ENCODE measurements around the gene TAF1.
A peak's percentile ranks its signal among the peaks of the same experiment; 100 is the strongest.
"Not testable (repeated sequence)": the region's sequence is repeated elsewhere in the genome, so short reads cannot be mapped to it uniquely, and the experiment has no call there.

The TAF1 gene

DNA sequence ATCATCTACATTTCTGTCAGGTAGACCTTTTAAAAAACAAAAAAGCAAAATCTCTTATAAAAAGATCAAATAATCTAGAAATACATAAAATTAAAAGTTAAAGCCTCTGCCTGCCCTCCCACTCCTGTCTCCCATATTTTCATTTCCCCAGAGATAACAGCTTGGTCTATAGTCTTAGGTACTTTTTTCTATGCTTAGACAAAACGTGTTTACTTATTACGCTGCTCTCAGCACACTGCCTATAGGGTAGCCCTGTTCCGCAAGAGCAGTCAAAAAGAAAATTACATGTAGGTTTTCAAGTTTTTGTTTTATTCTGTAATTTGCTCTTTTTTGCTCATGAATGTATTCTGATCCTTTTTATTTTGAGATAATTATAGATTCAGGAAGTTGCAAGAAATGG is 73.3 kb downstream of the TAF1 start:
- peak; percentile 6 for DNase-seq (ENCODE audit: low read depth)
- TF ChIP-seq, protein P1, sequence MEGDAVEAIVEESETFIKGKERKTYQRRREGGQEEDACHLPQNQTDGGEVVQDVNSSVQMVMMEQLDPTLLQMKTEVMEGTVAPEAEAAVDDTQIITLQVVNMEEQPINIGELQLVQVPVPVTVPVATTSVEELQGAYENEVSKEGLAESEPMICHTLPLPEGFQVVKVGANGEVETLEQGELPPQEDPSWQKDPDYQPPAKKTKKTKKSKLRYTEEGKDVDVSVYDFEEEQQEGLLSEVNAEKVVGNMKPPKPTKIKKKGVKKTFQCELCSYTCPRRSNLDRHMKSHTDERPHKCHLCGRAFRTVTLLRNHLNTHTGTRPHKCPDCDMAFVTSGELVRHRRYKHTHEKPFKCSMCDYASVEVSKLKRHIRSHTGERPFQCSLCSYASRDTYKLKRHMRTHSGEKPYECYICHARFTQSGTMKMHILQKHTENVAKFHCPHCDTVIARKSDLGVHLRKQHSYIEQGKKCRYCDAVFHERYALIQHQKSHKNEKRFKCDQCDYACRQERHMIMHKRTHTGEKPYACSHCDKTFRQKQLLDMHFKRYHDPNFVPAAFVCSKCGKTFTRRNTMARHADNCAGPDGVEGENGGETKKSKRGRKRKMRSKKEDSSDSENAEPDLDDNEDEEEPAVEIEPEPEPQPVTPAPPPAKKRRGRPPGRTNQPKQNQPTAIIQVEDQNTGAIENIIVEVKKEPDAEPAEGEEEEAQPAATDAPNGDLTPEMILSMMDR (IDR thresholded peaks at IDR 0.05; ENCODE audit: low read depth, low read length), result no peak
- no peak overlapping the region for H3K4me3 ChIP-seq (ENCODE audit: low read depth, low read length)

DNA sequence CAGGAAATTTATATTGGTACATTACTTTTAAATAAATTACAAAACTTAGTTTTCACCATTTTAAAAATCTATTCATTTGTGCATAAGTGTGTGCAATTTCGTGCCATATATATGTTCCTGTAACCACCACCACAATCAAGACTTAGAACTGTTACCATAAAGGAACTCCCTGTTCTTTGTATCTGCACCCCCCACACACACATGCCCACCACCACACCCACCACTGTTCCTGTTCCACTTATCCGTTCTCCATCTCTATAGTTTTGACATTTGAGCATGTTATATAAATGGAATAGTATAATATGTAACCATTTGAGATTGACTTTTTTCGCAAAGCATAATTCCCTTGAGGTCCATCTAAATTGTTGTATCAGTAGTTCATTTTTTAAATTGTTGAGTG is 73.7 kb downstream of the TAF1 start:
- DNase-seq (ENCODE audit: low read depth), result no peak
- H3K4me3 ChIP-seq (ENCODE audit: low read depth, low read length), result no peak overlapping the region
- TF ChIP-seq MYC (IDR thresholded peaks at IDR 0.05; ENCODE audit: low read depth, low read length) (no peak), POLR2A (IDR thresholded peaks at IDR 0.05; ENCODE audit: extremely low read depth, insufficient read length) (no peak)
- TF ChIP-seq, protein P1 (IDR thresholded peaks at IDR 0.05; ENCODE audit: low read depth, low read length), result no peak
- TF ChIP-seq, protein P2, sequence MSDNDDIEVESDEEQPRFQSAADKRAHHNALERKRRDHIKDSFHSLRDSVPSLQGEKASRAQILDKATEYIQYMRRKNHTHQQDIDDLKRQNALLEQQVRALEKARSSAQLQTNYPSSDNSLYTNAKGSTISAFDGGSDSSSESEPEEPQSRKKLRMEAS (IDR thresholded peaks at IDR 0.05; ENCODE audit: low read depth, low read length), result no peak

DNA sequence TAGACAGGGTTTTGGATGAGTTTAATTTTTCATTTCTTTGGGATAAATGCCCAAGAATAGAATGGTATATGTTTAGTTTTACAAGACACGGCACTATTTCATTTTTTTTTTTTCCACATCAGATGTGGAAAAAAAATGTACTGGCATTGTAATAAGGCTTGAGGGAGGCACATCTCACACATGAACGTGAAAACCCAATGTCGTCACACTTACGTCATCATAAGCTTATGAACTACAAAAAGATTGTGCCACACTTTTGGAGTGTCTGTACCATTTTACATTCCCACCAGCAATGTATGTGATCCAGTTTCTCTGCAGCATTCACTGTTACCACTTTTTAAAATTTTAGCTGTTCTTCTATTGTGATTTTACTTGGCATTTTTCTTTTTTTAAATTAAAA is 74.2 kb downstream of the TAF1 start:
- no peak for TF ChIP-seq POLR2A (IDR thresholded peaks at IDR 0.05; ENCODE audit: extremely low read depth, insufficient read length)
- TF ChIP-seq, protein P2 (IDR thresholded peaks at IDR 0.05; ENCODE audit: low read depth, low read length), result no peak
- no peak for TF ChIP-seq MYC (IDR thresholded peaks at IDR 0.05; ENCODE audit: low read depth, low read length)
- TF ChIP-seq, protein P1 (IDR thresholded peaks at IDR 0.05; ENCODE audit: low read depth, low read length), result no peak
- no peak overlapping the region for H3K4me3 ChIP-seq (ENCODE audit: low read depth, low read length)
- peak; percentile 49 for DNase-seq (ENCODE audit: low read depth)

DNA sequence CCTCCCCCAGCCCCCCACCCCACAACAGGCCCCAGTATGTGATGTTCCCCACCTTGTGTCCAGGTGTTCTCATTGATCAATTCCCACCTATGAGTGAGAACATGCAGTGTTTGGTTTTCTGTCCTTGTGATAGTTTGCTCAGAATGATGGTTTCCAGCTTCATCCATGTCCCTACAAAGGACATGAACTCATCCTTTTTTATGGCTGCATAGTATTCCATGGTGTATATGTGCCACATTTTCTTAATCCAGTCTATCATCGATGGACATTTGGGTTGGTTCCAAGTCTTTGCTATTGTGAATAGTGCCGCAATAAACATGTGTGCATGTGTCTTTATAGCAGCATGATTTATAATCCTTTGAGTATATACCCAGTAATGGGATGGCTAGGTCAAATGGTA is 75.7 kb downstream of the TAF1 start:
- DNase-seq (ENCODE audit: low read depth); H3K4me3 ChIP-seq (ENCODE audit: low read depth, low read length): not testable (repeated sequence)

DNA sequence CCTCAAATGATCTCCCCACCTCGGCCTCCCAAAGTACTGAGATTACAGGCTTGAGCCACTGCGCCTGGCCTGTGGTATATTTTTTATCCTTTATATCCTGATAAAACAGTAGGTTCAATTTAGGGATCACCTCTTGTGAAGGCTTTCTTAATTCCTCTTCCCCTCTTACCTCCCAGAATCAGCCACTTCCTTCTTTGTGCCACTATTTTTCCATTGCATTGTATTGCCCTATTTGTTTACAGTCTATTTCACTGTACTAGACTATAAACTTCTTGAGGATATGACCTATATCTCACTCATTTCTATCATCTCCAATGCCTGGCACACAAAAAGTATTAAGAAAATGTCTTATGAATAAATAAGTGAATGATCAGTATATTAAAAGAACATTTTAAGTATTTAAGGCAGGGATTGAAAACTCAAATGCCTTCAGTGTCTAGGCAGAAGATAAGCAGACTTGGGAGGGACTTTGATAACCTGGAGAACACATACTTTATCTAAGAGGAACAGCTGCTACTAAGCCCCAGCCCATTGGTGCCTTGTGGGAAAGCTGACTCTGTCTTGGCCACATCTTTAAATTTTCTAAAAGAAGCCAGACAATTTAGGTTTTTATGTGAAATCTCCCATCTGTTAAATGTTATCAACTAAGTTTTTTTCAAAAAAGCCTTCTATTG is 84.4 kb downstream of the TAF1 start:
- TF ChIP-seq, protein P1 (IDR thresholded peaks at IDR 0.05; ENCODE audit: low read depth, low read length), result no peak
- TF ChIP-seq MYC (IDR thresholded peaks at IDR 0.05; ENCODE audit: low read depth, low read length), result no peak
- TF ChIP-seq, protein P2 (IDR thresholded peaks at IDR 0.05; ENCODE audit: low read depth, low read length), result no peak
- TF ChIP-seq POLR2A (IDR thresholded peaks at IDR 0.05; ENCODE audit: extremely low read depth, insufficient read length), result no peak
- DNase-seq (ENCODE audit: low read depth), result no peak
- no peak overlapping the region for H3K4me3 ChIP-seq (ENCODE audit: low read depth, low read length)

DNA sequence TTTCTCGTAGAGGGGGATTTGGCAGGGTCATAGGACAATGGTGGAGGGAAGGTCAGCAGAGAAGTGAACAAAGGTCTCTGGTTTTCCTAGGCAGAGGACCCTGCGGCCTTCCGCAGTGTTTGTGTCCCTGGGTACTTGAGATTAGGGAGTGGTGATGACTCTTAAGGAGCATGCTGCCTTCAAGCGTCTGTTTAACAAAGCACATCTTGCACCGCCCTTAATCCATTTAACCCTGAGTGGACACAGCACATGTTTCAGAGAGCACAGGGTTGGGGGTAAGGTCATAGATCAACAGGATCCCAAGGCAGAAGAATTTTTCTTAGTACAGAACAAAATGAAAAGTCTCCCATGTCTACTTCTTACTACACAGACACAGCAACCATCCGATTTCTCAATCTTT is 85.4 kb downstream of the TAF1 start:
- H3K4me3 ChIP-seq (ENCODE audit: low read depth, low read length); DNase-seq (ENCODE audit: low read depth): not testable (repeated sequence)

DNA sequence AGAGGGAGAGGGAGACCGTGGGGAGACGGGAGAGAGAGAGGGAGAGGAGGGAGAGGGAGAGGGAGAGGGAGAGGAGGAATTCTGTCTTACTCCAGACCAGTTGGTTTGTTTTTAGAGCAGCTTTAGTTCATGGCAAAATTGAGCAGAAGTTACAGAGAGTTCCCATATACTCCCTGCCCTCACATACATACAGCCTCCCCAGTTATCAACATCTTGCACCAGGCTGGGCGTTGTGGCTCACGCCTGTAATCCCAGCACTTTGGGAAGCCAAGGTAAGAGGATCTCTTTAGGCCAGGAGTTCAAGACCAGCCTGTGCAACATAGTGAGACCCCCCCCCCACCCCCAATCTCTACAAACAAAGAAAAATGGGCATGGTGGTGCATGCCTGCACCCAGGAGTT is 86.9 kb downstream of the TAF1 start:
- DNase-seq (ENCODE audit: low read depth), result no peak
- TF ChIP-seq, protein P2 (IDR thresholded peaks at IDR 0.05; ENCODE audit: low read depth, low read length), result no peak
- TF ChIP-seq, protein P1 (IDR thresholded peaks at IDR 0.05; ENCODE audit: low read depth, low read length), result no peak
- no peak for TF ChIP-seq POLR2A (IDR thresholded peaks at IDR 0.05; ENCODE audit: extremely low read depth, insufficient read length)
- TF ChIP-seq MYC (IDR thresholded peaks at IDR 0.05; ENCODE audit: low read depth, low read length), result no peak
- H3K4me3 ChIP-seq (ENCODE audit: low read depth, low read length), result no peak overlapping the region
